Measurements from ENCODE around the gene FAM240B. TPM values are rescaled to one million over a fixed set of nuclear protein-coding genes. Genes with fewer than 3 reads are reported as not detected.

FAM240B gene
- total RNA-seq: not detected in 2 replicates

DNA sequence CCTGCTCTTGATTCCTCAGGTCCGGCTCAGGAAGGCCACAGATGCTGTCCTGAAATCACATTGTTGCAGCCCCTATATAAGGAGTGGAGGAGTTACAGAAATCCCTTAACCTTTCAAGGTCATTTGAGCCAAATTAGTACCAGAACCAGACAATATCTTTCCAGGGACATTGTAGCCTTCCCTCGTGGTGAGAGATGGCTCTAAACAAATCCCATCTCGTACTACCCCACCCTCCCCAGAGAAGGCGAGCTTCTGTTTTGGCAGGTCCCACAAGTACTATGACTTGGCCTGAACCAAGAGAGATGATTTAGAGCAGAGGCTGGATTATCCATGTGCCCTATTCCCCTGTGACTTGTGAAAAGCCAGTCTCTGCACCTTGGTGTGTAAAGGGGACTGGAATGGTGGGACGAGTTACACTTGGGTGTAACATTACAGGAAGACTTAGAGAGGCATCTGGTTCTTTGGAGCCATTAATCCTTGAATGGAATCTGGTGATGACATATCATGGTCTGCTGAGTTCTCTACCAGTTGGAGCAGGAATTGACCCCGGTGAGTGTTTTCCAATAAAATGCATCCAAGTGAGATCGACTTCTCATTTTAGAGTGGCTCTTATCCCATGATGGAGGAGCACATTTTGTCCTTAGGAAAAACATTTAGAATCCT lies at the start of gene FAM240B:
FAM240B (minus strand) TSS at position 51 of the 663 bp plus-strand sequence. CDS start 16,134 bp downstream, outside the sequence.

Other genes starting within 250 kb of the FAM240B start
- not detected in 2 replicates for gene ANKRD18A, start 99.5 kb downstream of the FAM240B start, total RNA-seq

Measured in myometrial cell (primary cell).